Mucosa of descending colon (tissue), 3 donors: Measurements from ENCODE around the gene TRIM2. TPM values are rescaled to one million over a fixed set of nuclear protein-coding genes. Genes with fewer than 3 reads are reported as not detected.
A peak's percentile ranks its signal among the peaks of the same experiment; 100 is the strongest.
"Not testable (repeated sequence)": the region's sequence is repeated elsewhere in the genome, so short reads cannot be mapped to it uniquely, and the experiment has no call there.

Experiments
- ATAC-seq: fragments of 200-7000 bp; cut with Tn5 transposase; one replicate; pipeline ENCODE4 v1.9.1; 2020; ENCODE audit warnings: mild to moderate bottlenecking, moderate library complexity
- DNase-seq, 3 donors: peaks; one replicate each; pipeline ENCODE4 v3.0.0-alpha.2; 2020
- H3K36me3 ChIP-seq: fragments of 200-600 bp; one replicate; pipeline ENCODE4 v1.8.0; 2021; ENCODE audit warnings: low read depth, mild to moderate bottlenecking
- H3K4me1 ChIP-seq: fragments of 200-600 bp; one replicate; pipeline ENCODE4 v1.8.0; 2021; ENCODE audit warnings: low read depth, mild to moderate bottlenecking
- H3K4me3 ChIP-seq: fragments of 200-600 bp; one replicate; pipeline ENCODE4 v1.8.0; 2021; ENCODE audit warnings: mild to moderate bottlenecking
- H3K9me3 ChIP-seq: fragments of 200-600 bp; one replicate; pipeline ENCODE4 v1.8.0; 2021; ENCODE audit warnings: mild to moderate bottlenecking
- intact Hi-C, 2 donors: fragments of 100-400 bp; cut with DNase I in 1 of 2; cut with micrococcal nuclease in 1 of 2; formaldehyde crosslinking; loops; one replicate each; pipeline versions ENCODE4 v1.11.0 to v1.11.1; 2022; cut with DNase I, micrococcal nuclease
- total RNA-seq, 3 donors: library from RNA; stranded (reverse); fragmentation: NEBNext Ultra II Directional in 2 of 3; extraction: Animal tissue kit (Norgen Biotek cat#: 25700) in 2 of 3; gene quantifications; one replicate each; pipeline versions ENCODE4 v1.2.1 to v1.2.4, GENCODE V29; 2021 to 2023
- TF ChIP-seq, protein P1 (sequence below): fragments of 200-600 bp; IDR thresholded peaks from one replicate; pipeline ENCODE4 v1.8.0; 2022; ENCODE audit warnings: antibody characterized with exemption, mild to moderate bottlenecking
- donor health status: DM: no; HTN: no; CAD: no; lungs with moderate emphysema.
- donor health status: DM: no; HTN: no; CAD: no.
- donor health status: DM: no; HTN: yes; CAD: no.

Gene TRIM2
- total RNA-seq, 3 donors from 2014 or later = 96.4 to 167 (median 154) TPM

DNA sequence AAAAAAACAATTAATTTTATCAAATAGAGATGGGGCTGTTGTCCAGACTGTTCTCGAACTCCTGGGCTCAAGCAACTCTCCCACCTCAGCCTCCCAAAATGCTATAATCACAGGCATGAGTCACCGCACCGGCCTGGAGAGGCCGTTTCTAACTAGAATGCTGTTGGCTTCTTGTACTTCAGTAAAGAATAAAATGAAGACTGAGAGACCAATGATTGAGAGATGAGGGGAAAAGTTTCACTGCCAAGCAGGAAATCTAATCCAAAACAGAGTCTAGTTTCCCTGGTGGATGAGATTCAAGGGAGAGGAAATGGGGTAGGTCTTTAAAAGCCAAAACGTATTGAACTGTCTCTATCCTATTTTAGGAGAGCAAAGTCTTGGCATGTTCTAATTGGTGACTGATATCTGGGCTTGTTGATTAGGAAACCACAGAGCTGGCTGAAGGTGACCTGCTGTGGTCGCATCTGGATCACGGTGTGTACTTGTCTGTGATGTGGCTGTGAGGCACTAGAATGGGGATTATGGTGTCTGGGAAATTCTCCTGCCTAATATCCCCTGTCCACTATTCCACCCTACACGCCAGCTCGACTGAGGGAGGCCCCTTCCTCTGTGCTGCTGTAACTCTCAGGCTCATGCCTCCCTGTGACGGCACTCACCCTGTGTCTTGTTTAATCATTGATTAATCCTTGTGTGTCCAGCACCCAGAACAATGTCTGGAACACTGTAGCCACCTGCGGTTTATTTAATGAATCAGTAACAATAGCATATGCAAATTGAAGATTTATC, 15.0 kb upstream of the TRIM2 start:
- peak; percentile 89 for ATAC-seq
- DNase-seq = no peak

DNA sequence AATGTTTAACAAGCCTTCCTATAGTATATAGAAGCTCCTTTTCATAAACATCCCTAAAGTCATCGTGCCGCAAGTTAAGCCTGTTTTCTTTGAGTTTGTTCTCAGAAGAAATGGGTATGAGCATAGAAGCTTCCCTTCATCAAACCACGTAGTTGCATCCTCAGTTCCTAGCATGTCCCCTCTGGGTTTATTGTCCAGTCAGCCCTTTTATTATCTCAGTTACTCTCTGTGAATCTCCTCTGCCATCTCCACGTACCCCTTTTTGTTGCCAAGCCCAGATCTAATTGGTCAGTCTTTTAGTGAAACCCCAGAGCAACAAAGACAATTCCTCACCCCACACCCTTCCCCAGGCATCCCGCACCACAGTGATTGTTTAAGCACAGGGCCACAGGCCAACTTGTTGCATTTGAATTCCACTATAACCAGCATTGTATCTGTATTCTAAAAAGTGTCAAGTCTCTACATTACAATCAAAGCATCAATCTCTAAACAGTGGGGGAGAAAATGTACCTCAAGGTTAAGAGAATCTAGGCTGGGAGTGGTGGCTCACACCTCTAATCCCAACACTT, 12.4 kb upstream of the TRIM2 start:
- DNase-seq = no peak
- TF ChIP-seq, protein P1, sequence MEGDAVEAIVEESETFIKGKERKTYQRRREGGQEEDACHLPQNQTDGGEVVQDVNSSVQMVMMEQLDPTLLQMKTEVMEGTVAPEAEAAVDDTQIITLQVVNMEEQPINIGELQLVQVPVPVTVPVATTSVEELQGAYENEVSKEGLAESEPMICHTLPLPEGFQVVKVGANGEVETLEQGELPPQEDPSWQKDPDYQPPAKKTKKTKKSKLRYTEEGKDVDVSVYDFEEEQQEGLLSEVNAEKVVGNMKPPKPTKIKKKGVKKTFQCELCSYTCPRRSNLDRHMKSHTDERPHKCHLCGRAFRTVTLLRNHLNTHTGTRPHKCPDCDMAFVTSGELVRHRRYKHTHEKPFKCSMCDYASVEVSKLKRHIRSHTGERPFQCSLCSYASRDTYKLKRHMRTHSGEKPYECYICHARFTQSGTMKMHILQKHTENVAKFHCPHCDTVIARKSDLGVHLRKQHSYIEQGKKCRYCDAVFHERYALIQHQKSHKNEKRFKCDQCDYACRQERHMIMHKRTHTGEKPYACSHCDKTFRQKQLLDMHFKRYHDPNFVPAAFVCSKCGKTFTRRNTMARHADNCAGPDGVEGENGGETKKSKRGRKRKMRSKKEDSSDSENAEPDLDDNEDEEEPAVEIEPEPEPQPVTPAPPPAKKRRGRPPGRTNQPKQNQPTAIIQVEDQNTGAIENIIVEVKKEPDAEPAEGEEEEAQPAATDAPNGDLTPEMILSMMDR = no peak
- Histone ChIP-seq H3K4me3 (no peak overlapping the region), H3K36me3 (no peaks in the 10 kb centered on the region), H3K4me1 (peaks cover 6% of the 10 kb centered on the region), H3K9me3 (no peaks in the 10 kb centered on the region)
- intact Hi-C loops = no loop called here
- ATAC-seq = no peak

More for the DNA sequence above, 15.0 kb upstream of the TRIM2 start:
- H3K9me3 ChIP-seq = no peaks in the 10 kb centered on the region
- H3K4me1 ChIP-seq = peaks cover 6% of the 10 kb centered on the region
- no peak overlapping the region for H3K4me3 ChIP-seq
- intact Hi-C loops = no loop called here
- TF ChIP-seq, protein P1 = no peak
- no peaks in the 10 kb centered on the region for H3K36me3 ChIP-seq

DNA sequence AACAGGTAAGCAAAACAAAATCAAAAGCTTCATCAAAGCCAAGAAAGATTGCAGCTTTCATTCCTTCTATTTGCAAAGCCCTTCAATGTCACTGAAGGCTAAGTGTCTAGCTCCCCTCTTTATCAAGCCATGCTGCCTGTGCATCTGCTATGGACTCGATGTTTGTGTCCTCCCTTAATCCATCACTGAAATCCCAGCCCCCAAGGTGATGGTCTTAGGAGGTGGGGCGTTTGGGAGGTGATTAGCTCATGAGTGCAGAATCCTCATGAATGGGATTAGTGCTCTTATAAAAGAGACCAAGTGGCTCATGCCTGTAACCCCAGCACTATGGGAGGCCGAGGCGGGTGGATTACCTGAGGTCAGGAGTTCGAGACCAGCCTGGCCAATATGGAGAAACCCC, 6.9 kb upstream of the TRIM2 start:
- Histone ChIP-seq H3K9me3 (no peaks in the 10 kb centered on the region), H3K36me3 (no peaks in the 10 kb centered on the region), H3K4me3 (no peak overlapping the region), H3K4me1 (no peaks in the 10 kb centered on the region)
- no peak for DNase-seq
- intact Hi-C loops = no loop called here
- TF ChIP-seq, protein P1 = no peak
- ATAC-seq = no peak

DNA sequence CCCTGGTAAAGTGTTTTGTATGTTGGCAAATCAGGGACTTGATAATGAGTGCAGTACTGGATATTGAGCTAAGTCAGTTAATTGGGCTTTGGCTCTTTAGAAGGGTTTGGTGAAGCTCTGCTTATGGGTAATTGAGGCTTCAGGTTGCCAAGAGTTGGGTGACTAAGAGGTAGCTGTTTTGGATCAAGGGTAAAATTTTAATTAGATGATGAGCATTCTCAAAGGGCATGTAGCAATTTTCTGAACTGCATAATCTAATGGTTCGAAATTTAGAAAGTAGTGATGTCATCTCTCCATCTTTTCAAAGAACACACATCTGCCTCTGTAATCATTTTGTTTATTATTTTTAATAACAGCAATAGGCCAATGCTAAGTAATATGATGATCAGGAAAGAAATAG, 5.5 kb upstream of the TRIM2 start:
- Histone ChIP-seq H3K9me3 (no peaks in the 10 kb centered on the region), H3K4me1 (no peaks in the 10 kb centered on the region), H3K36me3 (no peaks in the 10 kb centered on the region), H3K4me3 (no peak overlapping the region)
- TF ChIP-seq, protein P1 = no peak
- DNase-seq (no peak), ATAC-seq (no peak)
- intact Hi-C loops = no loop called here

DNA sequence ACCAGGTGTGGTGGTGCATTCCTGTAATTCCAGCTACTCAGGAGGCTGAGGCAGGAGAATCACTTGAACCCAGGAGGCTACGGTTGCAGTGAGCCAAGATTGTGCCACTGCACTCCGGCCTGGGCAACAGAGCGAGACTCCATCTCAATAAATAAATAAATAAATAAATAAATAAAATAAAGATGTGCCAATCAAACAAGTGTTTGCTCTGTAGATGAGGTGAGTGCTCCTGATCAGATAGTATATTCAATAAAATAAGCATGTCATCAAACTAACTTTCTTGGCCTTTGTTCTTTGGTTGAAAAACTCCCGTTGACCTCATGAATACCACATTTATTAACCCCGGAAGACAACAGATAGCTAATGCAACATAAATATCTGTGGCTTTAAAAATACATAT, 497 bp upstream of the TRIM2 start:
- intact Hi-C loops = loop anchor here in 1 of 2 donors (10.0 kb wide), 1 partner anchor 49 kb away; no protein-coding TSS in a partner anchor
- not testable (repeated sequence) for H3K9me3 ChIP-seq, DNase-seq, ATAC-seq, H3K36me3 ChIP-seq
- Histone ChIP-seq H3K4me1 (peaks cover 15% of the 10 kb centered on the region), H3K4me3 (peak overlapping the region; percentile 12)
